Gastrocnemius medialis (tissue), 4 donors: ENCODE measurements around the gene HIVEP2.

Source experiments
- POLR2A ChIP-seq, 2 donors: fragments of 450-650 bp; IDR thresholded peaks; one replicate each; pipeline ENCODE4 v1.6.1; 2017; ENCODE audit warnings: antibody characterized with exemption in 2 of 2, mild to moderate bottlenecking in 2 of 2, moderate library complexity in 2 of 2
- TF ChIP-seq, protein P1 (sequence below), 5 experiments: fragments of 450-650 bp in 3 of 5; fragments of 200-600 bp in 2 of 5; sonication (generic) in 2 of 5; IDR thresholded peaks in 4 of 5; conservative IDR thresholded peaks in 1 of 5; 1 replicate in 4 of 5; 2 replicates in 1 of 5; pipeline ENCODE4 v1.5.1; 2016 to 2019; ENCODE audit warnings: antibody characterized with exemption in 5 of 5, mild to moderate bottlenecking in 3 of 5, moderate library complexity in 3 of 5

DNA sequence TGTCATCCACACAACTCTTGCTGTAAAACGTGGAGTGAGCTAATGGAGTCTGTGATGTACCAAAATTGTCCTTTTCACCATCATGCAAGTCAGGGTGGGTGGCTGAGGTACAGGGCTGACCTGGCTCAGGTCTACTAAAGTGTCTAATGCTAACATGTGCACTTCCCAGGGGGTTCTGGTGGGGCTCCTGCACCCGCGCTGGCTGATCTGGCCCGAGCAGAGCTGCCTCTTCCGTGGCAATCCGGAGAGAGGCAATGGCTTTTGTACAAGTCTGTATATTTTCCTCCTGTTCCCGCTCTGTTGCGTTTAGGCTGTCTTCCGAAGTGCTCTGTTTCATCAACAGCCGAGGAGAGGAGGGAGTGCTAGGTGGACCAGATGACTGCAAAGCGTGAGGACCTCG, 191.8 kb downstream of the HIVEP2 start:
- TF ChIP-seq, protein P1, sequence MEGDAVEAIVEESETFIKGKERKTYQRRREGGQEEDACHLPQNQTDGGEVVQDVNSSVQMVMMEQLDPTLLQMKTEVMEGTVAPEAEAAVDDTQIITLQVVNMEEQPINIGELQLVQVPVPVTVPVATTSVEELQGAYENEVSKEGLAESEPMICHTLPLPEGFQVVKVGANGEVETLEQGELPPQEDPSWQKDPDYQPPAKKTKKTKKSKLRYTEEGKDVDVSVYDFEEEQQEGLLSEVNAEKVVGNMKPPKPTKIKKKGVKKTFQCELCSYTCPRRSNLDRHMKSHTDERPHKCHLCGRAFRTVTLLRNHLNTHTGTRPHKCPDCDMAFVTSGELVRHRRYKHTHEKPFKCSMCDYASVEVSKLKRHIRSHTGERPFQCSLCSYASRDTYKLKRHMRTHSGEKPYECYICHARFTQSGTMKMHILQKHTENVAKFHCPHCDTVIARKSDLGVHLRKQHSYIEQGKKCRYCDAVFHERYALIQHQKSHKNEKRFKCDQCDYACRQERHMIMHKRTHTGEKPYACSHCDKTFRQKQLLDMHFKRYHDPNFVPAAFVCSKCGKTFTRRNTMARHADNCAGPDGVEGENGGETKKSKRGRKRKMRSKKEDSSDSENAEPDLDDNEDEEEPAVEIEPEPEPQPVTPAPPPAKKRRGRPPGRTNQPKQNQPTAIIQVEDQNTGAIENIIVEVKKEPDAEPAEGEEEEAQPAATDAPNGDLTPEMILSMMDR (IDR thresholded peaks at IDR 0.05 in 4 of 5, conservative IDR thresholded peaks at IDR 0.05 in 1 of 5), result no peak
- no peak for TF ChIP-seq POLR2A (IDR thresholded peaks at IDR 0.05)
